Lower leg skin (tissue), 3 donors: ENCODE results near the gene KLHL7.

Experiments used
- CTCF ChIP-seq, 3 donors: fragments of 450-650 bp; IDR thresholded peaks; one replicate each; pipeline ENCODE4 v1.5.1; 2016; ENCODE audit warnings: antibody characterized with exemption in 3 of 3, mild to moderate bottlenecking in 3 of 3, moderate library complexity in 2 of 3
- POLR2A ChIP-seq, 2 donors: fragments of 450-650 bp; IDR thresholded peaks; one replicate each; pipeline ENCODE4 v1.6.1; 2016 to 2017; ENCODE audit warnings: antibody characterized with exemption in 2 of 2, mild to moderate bottlenecking in 1 of 2, moderate library complexity in 1 of 2

DNA sequence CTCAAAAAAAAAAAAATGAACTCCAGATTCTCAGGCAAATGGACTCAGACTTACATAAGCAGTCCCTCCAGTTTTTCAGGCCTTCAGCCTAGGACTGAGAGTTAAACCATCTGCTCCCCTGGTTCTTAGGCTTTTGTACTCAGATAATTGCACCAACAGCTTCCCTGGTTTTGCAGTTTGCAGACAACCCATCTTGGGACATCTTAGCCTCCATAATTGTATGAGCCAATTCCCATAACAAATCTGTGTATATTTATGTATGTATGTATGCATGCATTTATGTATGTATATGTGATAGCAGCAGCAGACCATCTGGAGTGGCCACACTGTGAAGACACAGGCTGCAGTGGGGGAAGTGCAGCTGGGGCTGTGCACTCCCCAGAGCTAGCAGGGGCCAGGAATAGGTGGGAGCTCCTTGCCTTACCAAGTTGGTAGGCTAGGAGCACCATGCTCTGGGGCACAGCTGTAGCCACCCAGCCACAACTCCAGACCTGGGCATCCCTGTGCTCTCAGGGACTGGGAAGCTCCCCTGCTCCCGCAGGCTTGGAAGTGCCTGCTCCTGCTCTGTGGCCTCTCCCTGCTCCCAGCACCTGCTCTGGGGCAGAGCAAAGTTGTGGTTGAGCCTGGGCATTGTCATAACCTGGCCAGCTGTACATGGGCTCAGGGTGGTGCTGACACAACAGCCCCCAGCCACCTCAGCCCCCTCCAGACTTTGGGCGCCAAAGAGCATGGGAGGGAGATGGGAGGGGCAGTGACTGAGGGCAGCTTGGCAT lies 8.9 kb upstream of the KLHL7 start:
- no peak for TF ChIP-seq POLR2A (IDR thresholded peaks at IDR 0.05)
- TF ChIP-seq CTCF (IDR thresholded peaks at IDR 0.05) = no peak
